GM23248 (cell line): ENCODE data around the gene GPS1. TPM values are rescaled to one million over a fixed set of nuclear protein-coding genes. Genes with fewer than 3 reads are reported as not detected.

ENCODE experiments used
- DNase-seq: peaks from one replicate; pipeline ENCODE4 v3.0.0-alpha.2; 2015
- H2AFZ ChIP-seq: fragments of 200-600 bp; sonication (generic); 2 replicates; pipeline ENCODE4 v1.6.1; 2016; ENCODE audit warnings: antibody characterized with exemption
- H3F3A ChIP-seq: fragments of 200-600 bp; sonication (generic); 2 replicates; pipeline ENCODE4 v1.6.1; 2016; ENCODE audit warnings: mild to moderate bottlenecking, antibody characterized with exemption, mixed run types; ENCODE audit not compliant: insufficient read depth
- H3K27ac ChIP-seq: fragments of 200-600 bp; sonication (generic); 2 replicates; pipeline ENCODE4 v1.5.1; 2016; ENCODE audit warnings: mild to moderate bottlenecking
- H3K27me3 ChIP-seq: fragments of 200-600 bp; sonication (generic); replicated peaks from 2 replicates; pipeline ENCODE4 v1.6.1; 2016; ENCODE audit warnings: mild to moderate bottlenecking; ENCODE audit not compliant: insufficient read depth
- H3K36me3 ChIP-seq: fragments of 200-600 bp; sonication (generic); 2 replicates; pipeline ENCODE4 v1.6.1; 2016; ENCODE audit warnings: low read depth, mild to moderate bottlenecking
- H3K4me1 ChIP-seq: fragments of 200-600 bp; sonication (generic); 2 replicates; pipeline ENCODE4 v1.6.1; 2016; ENCODE audit warnings: mild to moderate bottlenecking; ENCODE audit not compliant: insufficient read depth
- H3K4me2 ChIP-seq: fragments of 200-600 bp; sonication (generic); one replicate; pipeline ENCODE4 v1.6.1; 2016; ENCODE audit warnings: mild to moderate bottlenecking; ENCODE audit not compliant: unreplicated experiment
- H3K4me3 ChIP-seq: fragments of 200-600 bp; sonication (generic); 2 replicates; pipeline ENCODE4 v1.5.1; 2016; ENCODE audit warnings: mild to moderate bottlenecking
- H3K79me2 ChIP-seq: fragments of 200-600 bp; sonication (generic); 2 replicates; pipeline ENCODE4 v1.6.1; 2016; ENCODE audit warnings: mild to moderate bottlenecking; ENCODE audit not compliant: insufficient read depth
- H3K9ac ChIP-seq: fragments of 200-600 bp; sonication (generic); 2 replicates; pipeline ENCODE4 v1.6.1; 2016; ENCODE audit warnings: mild to moderate bottlenecking
- H3K9me2 ChIP-seq: fragments of 200-600 bp; sonication (generic); 2 replicates; pipeline ENCODE4 v1.6.1; 2016; ENCODE audit warnings: mixed run types, mild to moderate bottlenecking, moderate library complexity; ENCODE audit not compliant: insufficient read depth
- H3K9me3 ChIP-seq: fragments of 200-600 bp; sonication (generic); one replicate; pipeline ENCODE4 v1.6.1; 2017; ENCODE audit warnings: low read depth
- H4K20me1 ChIP-seq: fragments of 200-600 bp; sonication (generic); 2 replicates; pipeline ENCODE4 v1.6.0; 2016; ENCODE audit not compliant: insufficient read depth
- EZH2 ChIP-seq: fragments of 200-600 bp; sonication (generic); IDR thresholded peaks from 2 replicates; pipeline ENCODE4 v1.6.1; 2018; ENCODE audit warnings: antibody characterized with exemption, mild to moderate bottlenecking; ENCODE audit not compliant: insufficient read depth, poor library complexity, severe bottlenecking
- EZH2phosphoT487 ChIP-seq: fragments of 200-600 bp; sonication (generic); IDR thresholded peaks from 2 replicates; pipeline ENCODE4 v1.6.1; 2018; ENCODE audit warnings: antibody characterized with exemption, moderate library complexity, mild to moderate bottlenecking, low read depth; ENCODE audit not compliant: insufficient read depth
- WGBS, 2 experiments: methylation state at CpG; one replicate each; pipeline ENCODE4 v1.1.6; 2015 to 2017; ENCODE audit warnings: low lambda C conversion rate in 2 of 2, low coverage in 1 of 2; ENCODE audit errors: missing lambda C conversion rate in 2 of 2; 5-methylcytosine and 5-hydroxymethylcytosine counted together
- in situ Hi-C: fragments of 300-500 bp; cut with MboI; formaldehyde crosslinking; loops from 2 replicates; pipeline ENCODE4 v1.15.0; 2020
- polyA plus RNA-seq: library from polyadenylated mRNA; unstranded; fragments of >200 nt; fragmentation: Nextera tagmentation; extraction: Ambion mirVana; gene quantifications from 2 replicates; pipeline ENCODE4 v1.2.1, GENCODE V29; 2016
- total RNA-seq: library from RNA; depleted of rRNA; stranded (reverse); fragments of >200 nt; shearing (Covaris generic); gene quantifications from 2 replicates; pipeline ENCODE4 v1.2.3, GENCODE V29; 2014

GPS1 gene
- total and polyA plus RNA-seq, 2 experiments from 2014 or later = 104 to 130 TPM

- in situ Hi-C loops = no loop called here
Observed at GRCh38 chr17:82054351-82055022, 2.8 kb downstream of the GPS1 start.

DNA sequence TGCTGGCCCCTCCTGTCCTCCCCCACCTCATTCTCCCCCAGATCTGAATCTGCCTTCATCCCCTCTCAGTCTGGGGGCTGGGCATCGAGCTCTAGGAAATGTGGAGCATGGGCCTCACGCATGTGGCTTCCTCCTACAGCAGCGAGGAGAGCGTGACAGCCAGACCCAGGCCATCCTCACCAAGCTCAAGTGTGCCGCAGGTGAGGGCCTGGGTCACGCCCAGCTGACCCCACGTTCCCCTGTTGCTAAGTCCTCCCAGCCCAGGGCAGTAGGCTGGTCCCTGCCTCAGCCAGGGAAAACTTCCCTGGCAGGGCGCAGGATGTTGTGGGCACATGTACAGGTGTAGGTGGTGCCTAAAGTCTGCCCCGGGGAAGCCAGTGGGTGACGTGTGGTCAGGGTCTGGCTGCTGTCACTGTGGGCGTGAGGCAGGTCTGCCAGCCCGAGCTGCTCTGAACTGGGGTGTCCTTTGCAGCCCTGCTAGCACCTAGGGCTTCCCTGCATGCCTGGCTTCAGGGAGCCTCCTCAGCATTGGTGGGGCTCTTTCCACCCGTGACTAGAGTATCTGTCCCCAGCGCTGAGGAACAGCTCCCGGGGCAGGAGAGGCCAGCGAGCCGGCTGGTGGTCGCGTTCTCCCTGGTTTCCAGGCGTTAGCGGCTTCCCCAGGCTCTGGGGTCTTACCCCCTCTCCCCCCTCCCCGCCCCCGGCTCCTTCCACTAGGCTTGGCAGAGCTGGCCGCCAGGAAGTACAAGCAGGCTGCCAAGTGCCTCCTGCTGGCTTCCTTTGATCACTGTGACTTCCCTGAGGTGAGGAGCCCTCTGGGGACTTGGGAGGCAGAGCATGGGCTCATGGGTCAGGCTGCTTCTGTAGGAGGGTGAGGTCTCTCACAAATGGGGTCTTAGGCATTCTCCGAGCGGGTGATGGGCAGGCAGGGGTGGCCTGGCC, 3.6 kb downstream of the GPS1 start:
- H4K20me1 ChIP-seq = no peaks in the 10 kb centered on the region
- in situ Hi-C loops = no loop called here
- no peaks in the 10 kb centered on the region for H3K36me3 ChIP-seq
- H2AFZ ChIP-seq = no peak overlapping the region
- H3F3A ChIP-seq = no peaks in the 10 kb centered on the region
- H3K4me3 ChIP-seq = no peak overlapping the region
- DNase-seq = no peak
- no peak overlapping the region for H3K27ac ChIP-seq
- H3K9me2 ChIP-seq = no peaks in the 10 kb centered on the region
- 89 to 90% methylated on average over 18 to 26 of the region's 26 CpGs for WGBS, 2 experiments
- no peaks in the 10 kb centered on the region for H3K9me3 ChIP-seq
- no peak overlapping the region for H3K9ac ChIP-seq
- TF ChIP-seq EZH2 (no peak), EZH2phosphoT487 (no peak)
- no peaks in the 10 kb centered on the region for H3K27me3 ChIP-seq
- H3K4me1 ChIP-seq = peaks cover 6% of the 10 kb centered on the region
- H3K79me2 ChIP-seq = peaks cover 29% of the 10 kb centered on the region
- H3K4me2 ChIP-seq = no peak overlapping the region

More at GRCh38 chr17:82054351-82055022, 2.8 kb downstream of the GPS1 start:
- Histone ChIP-seq H3K9me3 (no peaks in the 10 kb centered on the region), H4K20me1 (no peaks in the 10 kb centered on the region), H3K9ac (no peak overlapping the region), H3K27ac (no peak overlapping the region), H3K4me2 (no peak overlapping the region), H3K9me2 (no peaks in the 10 kb centered on the region), H3K4me3 (no peak overlapping the region), H2AFZ (no peak overlapping the region), H3F3A (no peaks in the 10 kb centered on the region), H3K79me2 (peaks cover 33% of the 10 kb centered on the region), H3K27me3 (no peaks in the 10 kb centered on the region), H3K4me1 (peaks cover 6% of the 10 kb centered on the region), H3K36me3 (no peaks in the 10 kb centered on the region)
- no peak for DNase-seq
- WGBS, 2 experiments = 91 to 95% methylated on average over 34 to 38 of the region's 38 CpGs
- TF ChIP-seq EZH2 (no peak), EZH2phosphoT487 (no peak)

DNA sequence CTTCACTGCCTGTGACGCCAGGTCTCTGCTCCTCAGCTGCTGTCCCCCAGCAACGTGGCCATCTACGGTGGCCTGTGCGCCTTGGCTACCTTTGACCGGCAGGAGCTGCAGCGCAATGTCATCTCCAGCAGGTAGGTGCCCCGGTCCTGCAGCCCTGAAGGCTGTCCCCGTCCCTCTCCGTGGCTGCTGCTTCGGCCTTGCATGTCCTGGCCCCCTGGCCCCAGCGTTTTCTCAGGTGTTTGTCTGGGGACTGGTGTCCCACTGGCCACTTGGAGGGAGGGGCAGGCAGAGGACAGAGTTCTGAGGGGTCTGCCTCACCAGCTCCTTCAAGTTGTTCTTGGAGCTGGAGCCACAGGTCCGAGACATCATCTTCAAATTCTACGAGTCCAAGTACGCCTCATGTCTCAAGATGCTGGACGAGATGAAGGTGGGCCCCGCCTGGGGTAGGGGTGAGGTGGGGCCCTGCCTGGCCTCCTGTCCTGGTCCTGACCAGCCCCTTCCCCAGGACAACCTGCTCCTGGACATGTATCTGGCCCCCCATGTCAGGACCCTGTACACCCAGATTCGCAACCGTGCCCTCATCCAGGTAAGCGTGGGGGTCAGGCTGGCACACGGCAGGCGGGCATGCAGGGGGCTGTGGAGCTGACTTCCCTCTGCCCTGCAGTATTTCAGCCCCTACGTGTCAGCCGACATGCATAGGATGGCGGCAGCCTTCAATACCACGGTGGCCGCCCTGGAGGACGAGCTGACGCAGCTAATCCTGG, 4.4 kb downstream of the GPS1 start:
- Histone ChIP-seq H3K4me3 (no peak overlapping the region), H4K20me1 (no peaks in the 10 kb centered on the region), H3K9ac (no peak overlapping the region), H3K36me3 (no peaks in the 10 kb centered on the region), H2AFZ (no peak overlapping the region), H3K9me2 (no peaks in the 10 kb centered on the region), H3K27me3 (no peaks in the 10 kb centered on the region), H3K9me3 (no peaks in the 10 kb centered on the region), H3K4me2 (no peak overlapping the region), H3F3A (no peaks in the 10 kb centered on the region), H3K79me2 (peaks cover 23% of the 10 kb centered on the region), H3K27ac (no peak overlapping the region), H3K4me1 (peaks cover 6% of the 10 kb centered on the region)
- TF ChIP-seq EZH2 = no peak
- no peak for TF ChIP-seq EZH2phosphoT487
- in situ Hi-C loops = no loop called here
- 88 to 89% methylated on average over 28 of the region's 28 CpGs for WGBS, 2 experiments
- DNase-seq = no peak
